Measurements from ENCODE around the gene PCDHGB2.
"Not testable (repeated sequence)": the region's sequence is repeated elsewhere in the genome, so short reads cannot be mapped to it uniquely, and the experiment has no call there.

The PCDHGB2 gene

GRCh38 chr5:141359790-141360426, at the start of gene PCDHGB2:
PCDHGB2 (plus strand) TSS chr5:141359994; CDS start chr5:141360136, 142 bp downstream.
- no peak for DNase-seq

- DNase-seq = no peak
Observed at GRCh38 chr5:141313711-141314110, 46.1 kb upstream of the PCDHGB2 start.

GRCh38 chr5:141316963-141317362, 42.8 kb upstream of the PCDHGB2 start:
- DNase-seq = not testable (repeated sequence)

- no peak for DNase-seq
Observed at GRCh38 chr5:141319202-141319601, 40.6 kb upstream of the PCDHGB2 start.

GRCh38 chr5:141319699-141320098, 40.1 kb upstream of the PCDHGB2 start:
- DNase-seq = no peak

GRCh38 chr5:141320225-141321169, 39.3 kb upstream of the PCDHGB2 start, which contains the start of gene TAF7:
TAF7 (minus strand) TSS chr5:141320784; CDS start chr5:141320044, 740 bp downstream.
- DNase-seq = peak; percentile 90 to 91

GRCh38 chr5:141322261-141322660, 37.5 kb upstream of the PCDHGB2 start:
- DNase-seq = no peak

GRCh38 chr5:141326088-141326854, 33.5 kb upstream of the PCDHGB2 start:
- DNase-seq = peak; percentile 61 to 67

- DNase-seq = no peak
Observed at GRCh38 chr5:141328231-141328630, 31.6 kb upstream of the PCDHGB2 start.

GRCh38 chr5:141330299-141331080, 29.3 kb upstream of the PCDHGB2 start, which contains the start of gene PCDHGA1:
PCDHGA1 (plus strand) TSS chr5:141330514.
- DNase-seq = no peak

GRCh38 chr5:141332571-141332970, 27.2 kb upstream of the PCDHGB2 start:
- not testable (repeated sequence) for DNase-seq

GRCh38 chr5:141338538-141339306, 21.1 kb upstream of the PCDHGB2 start, which contains the start of gene PCDHGA2:
PCDHGA2 (plus strand) TSS chr5:141338760.
- DNase-seq = no peak

- not testable (repeated sequence) for DNase-seq
Observed at GRCh38 chr5:141340781-141341354, 18.9 kb upstream of the PCDHGB2 start.

GRCh38 chr5:141342773-141343172, 17.0 kb upstream of the PCDHGB2 start:
- no peak for DNase-seq

- no peak for DNase-seq
Observed at GRCh38 chr5:141343242-141343952, 16.4 kb upstream of the PCDHGB2 start, which contains the start of gene PCDHGA3. PCDHGA3 (plus strand) TSS chr5:141343829; CDS start chr5:141344034, 205 bp downstream.

- no peak for DNase-seq
Observed at GRCh38 chr5:141343953-141344463, 15.8 kb upstream of the PCDHGB2 start.

GRCh38 chr5:141345327-141345726, 14.5 kb upstream of the PCDHGB2 start:
- DNase-seq = no peak

- not testable (repeated sequence) for DNase-seq
Observed at GRCh38 chr5:141346017-141346416, 13.8 kb upstream of the PCDHGB2 start.

- DNase-seq = no peak
Observed at GRCh38 chr5:141349917-141350619, 9.7 kb upstream of the PCDHGB2 start, which contains the start of gene PCDHGB1. PCDHGB1 (plus strand) TSS chr5:141350099; CDS start chr5:141350261, 162 bp downstream.

Data from activated CD4-positive, alpha-beta T cell treated with anti-CD3 and anti-CD28 coated beads for 4 hours (primary cell).